ENCODE measurements around the gene NPHS2.
"Not testable (repeated sequence)": the region's sequence is repeated elsewhere in the genome, so short reads cannot be mapped to it uniquely, and the experiment has no call there.

The NPHS2 gene

GRCh38 chr1:179545321-179545720 is 30.4 kb downstream of the NPHS2 start:
- no peak for DNase-seq

GRCh38 chr1:179541774-179542173 is 34.0 kb downstream of the NPHS2 start:
- DNase-seq = no peak

- no peak for DNase-seq
These were observed 45.4 kb downstream of the NPHS2 start for GRCh38 chr1:179530352-179530751.

GRCh38 chr1:179529482-179530195 is 46.1 kb downstream of the NPHS2 start:
- DNase-seq = no peak

- not testable (repeated sequence) for DNase-seq
These were observed 57.2 kb downstream of the NPHS2 start for GRCh38 chr1:179518544-179518943.

- DNase-seq = no peak
These were observed 58.6 kb downstream of the NPHS2 start for GRCh38 chr1:179516976-179517705.

GRCh38 chr1:179510038-179510437 is 65.7 kb downstream of the NPHS2 start:
- no peak for DNase-seq

GRCh38 chr1:179509384-179509783 is 66.4 kb downstream of the NPHS2 start:
- DNase-seq = no peak

- no peak for DNase-seq
These were observed 69.5 kb downstream of the NPHS2 start for GRCh38 chr1:179506199-179506598.

Data from NCI-H2227 treated with DMSO at 0.1 percent for 48 hours (cell line).